ENCODE measurements around the gene KRTAP3-2.

The KRTAP3-2 gene

GRCh38 chr17:40961591-40961990, 38.1 kb downstream of the KRTAP3-2 start:
- no peak for DNase-seq

GRCh38 chr17:40960144-40960543, 39.6 kb downstream of the KRTAP3-2 start:
- DNase-seq: no peak

GRCh38 chr17:40958086-40958953, 41.4 kb downstream of the KRTAP3-2 start:
- DNase-seq: no peak

- peak; percentile 82 for DNase-seq
Observed at GRCh38 chr17:40956401-40957254, 43.1 kb downstream of the KRTAP3-2 start.

- no peak for DNase-seq
Observed at GRCh38 chr17:40953881-40954280, 45.8 kb downstream of the KRTAP3-2 start.

GRCh38 chr17:40952661-40953060, 47.0 kb downstream of the KRTAP3-2 start:
- DNase-seq: no peak

- no peak for DNase-seq
Observed at GRCh38 chr17:40952154-40952553, 47.6 kb downstream of the KRTAP3-2 start.

GRCh38 chr17:40951011-40951622, 48.6 kb downstream of the KRTAP3-2 start:
- no peak for DNase-seq

GRCh38 chr17:40950176-40950575, 49.5 kb downstream of the KRTAP3-2 start:
- DNase-seq: no peak

- DNase-seq: no peak
Observed at GRCh38 chr17:40949418-40949817, 50.3 kb downstream of the KRTAP3-2 start.

Data from amniotic stem cell (primary cell).